ENCODE results near the gene MCEE. TPM values are rescaled to one million over a fixed set of nuclear protein-coding genes. Genes with fewer than 3 reads are reported as not detected.

The MCEE gene
- polyA plus RNA-seq, 1 donor from 2014 or later = 25.9 TPM

DNA sequence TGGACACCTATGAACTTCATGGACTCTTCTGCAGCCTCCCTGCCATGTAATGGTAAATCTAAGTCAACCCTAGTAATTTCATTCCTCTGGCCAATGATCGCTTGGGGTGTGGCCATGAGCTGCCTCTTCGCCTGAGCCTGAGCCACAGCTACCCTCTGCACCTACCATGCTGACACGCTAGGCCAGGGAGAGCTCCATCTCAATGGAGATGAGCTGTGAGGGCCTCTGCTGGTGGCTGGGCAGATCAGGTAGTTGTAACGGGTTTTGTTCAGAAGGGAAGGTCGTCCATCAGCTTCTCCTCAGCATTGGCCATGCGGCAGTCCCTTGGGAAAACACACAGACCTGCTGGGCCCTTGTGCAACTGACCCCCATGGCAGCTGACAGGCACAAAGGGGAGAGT is 24.8 kb upstream of the MCEE start:
- no peaks in the 10 kb centered on the region for H3K9me2 ChIP-seq (ENCODE audit: insufficient read depth, low read length)
- H3K4me3 ChIP-seq (ENCODE audit: low read length) = no peak overlapping the region
- H3F3A ChIP-seq (ENCODE audit: insufficient read depth, low read length, poor library complexity, severe bottlenecking) = no peaks in the 10 kb centered on the region
- no peak overlapping the region for H3K9ac ChIP-seq (ENCODE audit: low read length)
- H2AFZ ChIP-seq (ENCODE audit: low read depth, low read length) = no peak overlapping the region
- H3K27me3 ChIP-seq (ENCODE audit: insufficient read depth, low read depth, low read length) = no peaks in the 10 kb centered on the region
- H4K20me1 ChIP-seq (ENCODE audit: insufficient read depth) = no peaks in the 10 kb centered on the region
- no peak overlapping the region for H3K4me2 ChIP-seq (ENCODE audit: low read length)
- no peaks in the 10 kb centered on the region for H3K79me2 ChIP-seq (replicated peaks; ENCODE audit: insufficient read depth, low read length)
- no peaks in the 10 kb centered on the region for H3K9me3 ChIP-seq (ENCODE audit: low read length)
- H3K27ac ChIP-seq (ENCODE audit: low read length) = no peak overlapping the region
- no peaks in the 10 kb centered on the region for H3K36me3 ChIP-seq (ENCODE audit: insufficient read depth, low read length)
- TF ChIP-seq EZH2 (IDR thresholded peaks at IDR 0.05; ENCODE audit: borderline replicate concordance, insufficient read depth, low read length, poor library complexity, severe bottlenecking) (no peak), REST (IDR thresholded peaks at IDR 0.05; ENCODE audit: borderline replicate concordance) (no peak), EP300 (conservative IDR thresholded peaks at IDR 0.05; ENCODE audit: poor library complexity, severe bottlenecking) (no peak), TAF1 (IDR thresholded peaks at IDR 0.05; ENCODE audit: low read depth) (no peak), SMC3 (conservative IDR thresholded peaks at IDR 0.05; ENCODE audit: poor library complexity) (no peak), POLR2AphosphoS5 (IDR thresholded peaks at IDR 0.05) (no peak), MXI1 (conservative IDR thresholded peaks at IDR 0.05; ENCODE audit: poor library complexity, severe bottlenecking) (no peak), CTCF (IDR thresholded peaks at IDR 0.05; ENCODE audit: poor library complexity, severe bottlenecking) (no peak), RAD21 (conservative IDR thresholded peaks at IDR 0.05) (no peak)

DNA sequence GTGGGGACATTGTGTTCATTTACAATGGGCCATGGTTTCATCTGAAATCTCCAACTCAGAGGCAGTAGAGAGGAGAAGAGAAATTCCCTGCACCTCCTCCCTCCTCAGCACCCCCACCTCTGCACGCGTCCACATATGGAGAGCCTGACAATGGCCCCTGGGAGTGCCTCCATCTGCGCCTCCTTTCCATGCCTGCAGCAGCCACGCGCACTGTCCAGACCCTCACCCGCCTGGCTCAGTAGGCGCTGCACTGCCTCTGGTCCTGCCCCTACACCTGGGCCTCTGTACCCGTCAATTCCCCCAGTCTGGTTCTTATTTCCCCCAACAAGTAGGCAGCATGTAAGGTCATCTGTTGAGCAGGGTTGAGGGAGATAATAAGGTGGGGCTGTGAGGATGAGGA is 24.2 kb upstream of the MCEE start:
- H3K4me3 ChIP-seq (ENCODE audit: low read length) = no peak overlapping the region
- no peaks in the 10 kb centered on the region for H3K9me2 ChIP-seq (ENCODE audit: insufficient read depth, low read length)
- H3K36me3 ChIP-seq (ENCODE audit: insufficient read depth, low read length) = no peaks in the 10 kb centered on the region
- no peaks in the 10 kb centered on the region for H3F3A ChIP-seq (ENCODE audit: insufficient read depth, low read length, poor library complexity, severe bottlenecking)
- H4K20me1 ChIP-seq (ENCODE audit: insufficient read depth) = no peaks in the 10 kb centered on the region
- no peaks in the 10 kb centered on the region for H3K9me3 ChIP-seq (ENCODE audit: low read length)
- H3K27me3 ChIP-seq (ENCODE audit: insufficient read depth, low read depth, low read length) = no peaks in the 10 kb centered on the region
- TF ChIP-seq RAD21 (conservative IDR thresholded peaks at IDR 0.05) (no peak), REST (IDR thresholded peaks at IDR 0.05; ENCODE audit: borderline replicate concordance) (no peak), EZH2 (IDR thresholded peaks at IDR 0.05; ENCODE audit: borderline replicate concordance, insufficient read depth, low read length, poor library complexity, severe bottlenecking) (no peak)
- H3K79me2 ChIP-seq (replicated peaks; ENCODE audit: insufficient read depth, low read length) = no peaks in the 10 kb centered on the region
- H2AFZ ChIP-seq (ENCODE audit: low read depth, low read length) = no peak overlapping the region
- no peak overlapping the region for H3K9ac ChIP-seq (ENCODE audit: low read length)
- no peak overlapping the region for H3K4me2 ChIP-seq (ENCODE audit: low read length)
- H3K27ac ChIP-seq (ENCODE audit: low read length) = no peak overlapping the region

Measured in neural cell (in vitro differentiated cells).